B cell (primary cell): ENCODE results near the gene MSH4. TPM values are rescaled to one million over a fixed set of nuclear protein-coding genes. Genes with fewer than 3 reads are reported as not detected.

Experiments
- ATAC-seq: fragments of 200-7000 bp; cut with Tn5 transposase; one replicate; pipeline ENCODE4 v1.10.0; 2021; ENCODE audit warnings: low read depth, mild to moderate bottlenecking, moderate number of reproducible peaks, moderate library complexity
- CTCF ChIA-PET: fragments of 350-600 bp; sonication (Branson Sonifier 250); formaldehyde crosslinking; loops from one replicate; lab custom pipeline; 2021; ENCODE audit warnings: antibody characterized with exemption, inconsistent platforms; lab: Charles Lee
- POLR2A ChIA-PET: fragments of 350-600 bp; sonication (Branson Sonifier 250); formaldehyde crosslinking; loops from one replicate; lab custom pipeline; 2021; ENCODE audit warnings: antibody characterized with exemption; lab: Charles Lee
- DNase-seq: peaks from one replicate; pipeline ENCODE4 v3.0.0; 2013
- H2AFZ ChIP-seq: 2 replicates; pipeline ENCODE4 v1.6.1; 2012; ENCODE audit warnings: mild to moderate bottlenecking, low read depth, low read length; ENCODE audit not compliant: insufficient read depth, poor library complexity, severe bottlenecking
- H3K27ac ChIP-seq, 2 donors: 1 replicate in 1 of 2; 2 replicates in 1 of 2; pipeline ENCODE4 v1.5.1; 2012 to 2013; ENCODE audit warnings: low read length in 2 of 2, mild to moderate bottlenecking in 2 of 2, moderate library complexity in 1 of 2
- H3K27me3 ChIP-seq, 4 experiments: fragments of 200-600 bp in 1 of 4; sonication (generic) in 1 of 4; replicated peaks in 1 of 4; 1 replicate in 2 of 4; 2 replicates in 2 of 4; pipeline versions ENCODE4 v1.6.1 to v1.7.0; 2013 to 2016; ENCODE audit warnings: low read length in 3 of 4, mild to moderate bottlenecking in 2 of 4, mixed read lengths in 1 of 4, moderate library complexity in 1 of 4; ENCODE audit not compliant: insufficient read depth in 4 of 4, control insufficient read depth in 3 of 4; ENCODE audit errors: control extremely low read depth in 1 of 4
- H3K36me3 ChIP-seq, 2 experiments: replicated peaks in 1 of 2; 1 replicate in 1 of 2; 2 replicates in 1 of 2; pipeline versions ENCODE4 v1.6.1 to v1.7.1; 2013; ENCODE audit warnings: low read length in 1 of 2; ENCODE audit not compliant: insufficient read depth in 2 of 2, control insufficient read depth in 1 of 2; ENCODE audit errors: control extremely low read depth in 1 of 2, extremely low read depth in 1 of 2
- H3K4me1 ChIP-seq, 2 donors: fragments of 200-600 bp in 1 of 2; sonication (generic) in 1 of 2; 1 replicate in 1 of 2; 2 replicates in 1 of 2; pipeline versions ENCODE4 v1.5.1 to v1.6.1; 2013 to 2017; ENCODE audit warnings: low read length in 2 of 2; ENCODE audit not compliant: control insufficient read depth in 2 of 2, insufficient read depth in 2 of 2
- H3K4me2 ChIP-seq: replicated peaks from 2 replicates; pipeline ENCODE3; 2012; ENCODE audit warnings: mild to moderate bottlenecking, low read depth, low read length; ENCODE audit not compliant: poor library complexity, severe bottlenecking
- H3K4me3 ChIP-seq, 5 experiments: fragments of 200-600 bp in 1 of 5; sonication (generic) in 1 of 5; 1 replicate in 3 of 5; 2 replicates in 2 of 5; pipeline versions ENCODE4 v1.5.1 to v1.7.0; 2011 to 2016; ENCODE audit warnings: low read length in 4 of 5, mild to moderate bottlenecking in 4 of 5, low read depth in 2 of 5, control low read depth in 1 of 5, moderate library complexity in 1 of 5; ENCODE audit not compliant: insufficient read depth in 1 of 5; ENCODE audit errors: control extremely low read depth in 1 of 5, extremely low read depth in 1 of 5
- H3K79me2 ChIP-seq: fragments of 200-600 bp; sonication (generic); one replicate; pipeline ENCODE4 v1.6.0; 2016; ENCODE audit warnings: low read length; ENCODE audit not compliant: control insufficient read depth, insufficient read depth
- H3K9ac ChIP-seq: fragments of 200-600 bp; sonication (generic); 2 replicates; pipeline ENCODE4 v1.6.1; 2017; ENCODE audit warnings: mild to moderate bottlenecking, low read length, moderate library complexity
- H3K9me3 ChIP-seq, 3 donors: one replicate each; pipeline versions ENCODE4 v1.6.1 to v1.7.1; 2013; ENCODE audit warnings: low read length in 2 of 3; ENCODE audit not compliant: control insufficient read depth in 2 of 3, insufficient read depth in 1 of 3; ENCODE audit errors: control extremely low read depth in 1 of 3
- H4K20me1 ChIP-seq: 2 replicates; pipeline ENCODE4 v1.6.0; 2012; ENCODE audit warnings: mild to moderate bottlenecking, low read length; ENCODE audit not compliant: insufficient read depth, control insufficient read depth, poor library complexity, severe bottlenecking
- H3K27ac Mint-ChIP-seq: one replicate; pipeline ENCODE4 v1.8.0; 2021; ENCODE audit warnings: mixed read lengths
- H3K27me3 Mint-ChIP-seq: one replicate; pipeline ENCODE4 v1.8.0; 2021; ENCODE audit warnings: mixed read lengths
- H3K4me1 Mint-ChIP-seq: one replicate; pipeline ENCODE4 v1.8.0; 2021; ENCODE audit warnings: mixed read lengths
- H3K4me3 Mint-ChIP-seq: one replicate; pipeline ENCODE4 v1.8.0; 2021; ENCODE audit warnings: mixed read lengths
- H3K9me3 Mint-ChIP-seq: one replicate; pipeline ENCODE4 v1.8.0; 2022; ENCODE audit warnings: mixed read lengths; ENCODE audit not compliant: insufficient read depth
- CTCF ChIP-seq: fragments of 200-600 bp; IDR thresholded peaks from one replicate; pipeline ENCODE4 v1.8.0; 2022; ENCODE audit warnings: antibody characterized with exemption, mild to moderate bottlenecking
- EZH2 ChIP-seq: IDR thresholded peaks from 2 replicates; pipeline ENCODE4 v1.6.1; 2012; ENCODE audit warnings: borderline replicate concordance, low read depth, mild to moderate bottlenecking, moderate library complexity, low read length; ENCODE audit not compliant: insufficient read depth, poor library complexity, severe bottlenecking
- WGBS: methylation state at CpG from one replicate; pipeline ENCODE4 v1.1.5; 2013; ENCODE audit warnings: missing lambda C conversion rate; ENCODE audit not compliant: insufficient coverage; 5-methylcytosine and 5-hydroxymethylcytosine counted together
- intact Hi-C: fragments of 100-400 bp; cut with micrococcal nuclease; formaldehyde crosslinking; loops from one replicate; pipeline ENCODE4 v1.10.0; 2022
- polyA plus RNA-seq: library from polyadenylated mRNA; depleted of rRNA; stranded (reverse); fragments of >200 nt; gene quantifications from 2 replicates; pipeline ENCODE4 v1.2.3, GENCODE V29; 2012
- total RNA-seq, 2 donors: library from RNA; stranded (reverse); fragments of 120-200 nt in 1 of 2; gene quantifications; 1 replicate in 1 of 2; 2 replicates in 1 of 2; pipeline versions ENCODE4 v1.2.3 to v1.2.4, GENCODE V29; 2013 to 2022

MSH4 gene
- total and polyA plus RNA-seq, 2 donors (not counting 1 experiment from before 2014, with no cell fraction given) = 0.19 to 1.7 TPM

DNA sequence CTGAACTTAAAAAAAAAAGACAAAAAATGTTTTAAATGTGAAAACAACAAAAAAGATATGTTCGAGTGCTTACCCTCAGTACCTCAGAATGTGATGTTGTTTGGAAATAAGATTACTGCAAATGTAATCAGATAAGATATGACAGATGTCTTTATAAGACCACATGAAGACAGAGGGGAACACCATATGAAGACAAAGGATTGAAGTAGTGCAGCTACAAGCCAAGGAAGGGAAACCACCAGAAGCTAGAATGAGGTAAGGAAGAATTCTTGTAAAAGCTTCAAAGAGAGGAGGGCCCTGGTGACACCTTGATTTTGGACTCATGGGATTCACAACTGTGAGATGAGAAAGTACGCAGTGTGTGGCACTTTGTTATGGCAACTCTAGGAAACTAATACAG, 120.2 kb downstream of the MSH4 start:
- no peak for TF ChIP-seq EZH2
- TF ChIP-seq CTCF = no peak
- Histone ChIP-seq H3K4me1 (no peaks in the 10 kb centered on the region), H3K79me2 (no peaks in the 10 kb centered on the region), H3K4me3 (no peak overlapping the region), H4K20me1 (no peaks in the 10 kb centered on the region), H3K9me3 (peaks cover 0 to 3% (median 0%) of the 10 kb centered on the region in 3 donors), H3K4me2 (no peak overlapping the region), H3K27me3 (no peaks in the 10 kb centered on the region), H3K27ac (no peak overlapping the region), H3K9ac (no peak overlapping the region), H2AFZ (no peak overlapping the region), H3K36me3 (no peaks in the 10 kb centered on the region)
- DNase-seq (no peak), ATAC-seq (no peak)
- peaks cover 4% of the 10 kb centered on the region for H3K27me3 Mint-ChIP-seq
- H3K9me3 Mint-ChIP-seq = no peaks in the 10 kb centered on the region
- H3K4me3 Mint-ChIP-seq = no peak overlapping the region
- H3K27ac Mint-ChIP-seq = no peak overlapping the region
- 100% methylated on average over 1 of the region's 2 CpGs for WGBS
- intact Hi-C loops = no loop called here
- ChIA-PET POLR2A (no interaction called here), CTCF (no interaction called here)
- H3K4me1 Mint-ChIP-seq = no peaks in the 10 kb centered on the region

DNA sequence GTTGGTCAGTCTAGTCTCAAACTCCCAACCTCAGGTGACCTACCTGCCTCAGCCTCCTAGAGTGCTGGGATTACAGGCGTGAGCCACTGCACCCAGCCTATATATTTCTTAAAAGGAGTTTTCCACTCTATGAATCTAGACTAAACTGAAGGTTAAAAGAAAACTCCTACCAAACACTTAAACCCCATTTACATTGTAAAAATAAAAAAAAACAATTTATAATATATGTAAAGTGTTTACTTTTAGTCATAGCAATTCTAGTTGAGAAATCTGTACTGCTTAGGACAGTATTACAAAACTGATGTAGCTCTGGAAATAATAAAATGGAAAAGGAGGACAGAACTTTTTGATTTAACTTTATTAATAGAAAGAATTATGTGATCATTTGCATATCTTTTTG, 126.0 kb downstream of the MSH4 start:
- Histone ChIP-seq H3K27ac (no peak overlapping the region), H4K20me1 (no peaks in the 10 kb centered on the region), H3K4me2 (no peak overlapping the region), H2AFZ (no peak overlapping the region), H3K4me1 (no peaks in the 10 kb centered on the region), H3K4me3 (no peak overlapping the region), H3K36me3 (no peaks in the 10 kb centered on the region), H3K27me3 (no peaks in the 10 kb centered on the region), H3K79me2 (no peaks in the 10 kb centered on the region), H3K9me3 (peaks cover 0 to 3% (median 0%) of the 10 kb centered on the region in 3 donors), H3K9ac (no peak overlapping the region)
- TF ChIP-seq CTCF (no peak), EZH2 (no peak)
- Mint-ChIP-seq H3K4me1 (no peaks in the 10 kb centered on the region), H3K9me3 (no peaks in the 10 kb centered on the region), H3K27ac (no peak overlapping the region), H3K27me3 (peaks cover 5% of the 10 kb centered on the region), H3K4me3 (no peak overlapping the region)
- ATAC-seq = no peak
- WGBS = no CpG with 5 or more reads among the region's 1 CpG
- POLR2A ChIA-PET = no interaction called here
- no peak for DNase-seq
- CTCF ChIA-PET = no interaction called here
- intact Hi-C loops = no loop called here
